HuH-7.5 (cell line): Measurements from ENCODE around the gene DGAT2.
"Not testable (repeated sequence)": the region's sequence is repeated elsewhere in the genome, so short reads cannot be mapped to it uniquely, and the experiment has no call there.

Experiments
- DNase-seq: peaks from one replicate; pipeline ENCODE4 v3.0.0; 2011; ENCODE audit warnings: low spot score

Gene DGAT2

GRCh38 chr11:75768112-75768908, at the start of gene DGAT2:
TSS of gene DGAT2 (plus strand) at chr11:75768778. CDS start at chr11:75768992, 214 bp downstream.
- peak; percentile 78 for DNase-seq

GRCh38 chr11:75719340-75720239, 49.0 kb upstream of the DGAT2 start:
- DNase-seq: no peak

GRCh38 chr11:75720639-75721038, 47.9 kb upstream of the DGAT2 start:
- DNase-seq: no peak

GRCh38 chr11:75721852-75722668, 46.5 kb upstream of the DGAT2 start:
- no peak for DNase-seq

- DNase-seq: no peak
Observed at GRCh38 chr11:75722669-75723042, 45.9 kb upstream of the DGAT2 start.

GRCh38 chr11:75725547-75726320, 42.8 kb upstream of the DGAT2 start:
- no peak for DNase-seq

- DNase-seq: no peak
Observed at GRCh38 chr11:75728992-75729391, 39.6 kb upstream of the DGAT2 start.

GRCh38 chr11:75731095-75731494, 37.5 kb upstream of the DGAT2 start:
- DNase-seq: no peak

GRCh38 chr11:75733071-75733430, 35.5 kb upstream of the DGAT2 start:
- DNase-seq: no peak

GRCh38 chr11:75733431-75734107, 35.0 kb upstream of the DGAT2 start:
- no peak for DNase-seq

GRCh38 chr11:75734491-75735180, 33.9 kb upstream of the DGAT2 start:
- no peak for DNase-seq

GRCh38 chr11:75735181-75735845, 33.3 kb upstream of the DGAT2 start:
- DNase-seq: no peak

- no peak for DNase-seq
Observed at GRCh38 chr11:75737314-75737713, 31.3 kb upstream of the DGAT2 start.

- DNase-seq: no peak
Observed at GRCh38 chr11:75740681-75741080, 27.9 kb upstream of the DGAT2 start.

GRCh38 chr11:75743159-75743558, 25.4 kb upstream of the DGAT2 start:
- DNase-seq: not testable (repeated sequence)

GRCh38 chr11:75743711-75744563, 24.6 kb upstream of the DGAT2 start:
- DNase-seq: no peak

GRCh38 chr11:75745807-75746206, 22.8 kb upstream of the DGAT2 start:
- DNase-seq: no peak

GRCh38 chr11:75748729-75749273, 19.8 kb upstream of the DGAT2 start:
- DNase-seq: not testable (repeated sequence)
